PFSK-1 (cell line): ENCODE results near the gene FERMT1.

Source experiments
- FOXP2 ChIP-seq: optimal IDR thresholded peaks from 2 replicates; pipeline ENCODE3; 2011; ENCODE audit warnings: borderline replicate concordance, control low read depth, inconsistent platforms; ENCODE audit not compliant: insufficient read depth; ENCODE audit errors: extremely low read length, extremely low read depth
- POLR2AphosphoS5 ChIP-seq: IDR thresholded peaks from 2 replicates; pipeline ENCODE4 v1.6.1; 2012; ENCODE audit warnings: low read depth, mild to moderate bottlenecking, control low read depth, low read length, moderate library complexity
- SIN3A ChIP-seq: IDR thresholded peaks from 2 replicates; pipeline ENCODE4 v1.6.1; 2012; ENCODE audit warnings: mild to moderate bottlenecking, low read length, moderate library complexity, borderline replicate concordance; ENCODE audit not compliant: insufficient read depth
- TAF1 ChIP-seq: IDR thresholded peaks from 2 replicates; pipeline ENCODE4 v1.6.1; 2012; ENCODE audit warnings: low read length, control low read depth, borderline replicate concordance; ENCODE audit not compliant: insufficient read depth
- TF ChIP-seq, protein P1 (sequence below), 2 experiments: IDR thresholded peaks; 2 replicates each; pipeline versions ENCODE4 v1.6.1 to v1.8.0; 2011 to 2012; ENCODE audit warnings: low read depth in 2 of 2, low read length in 2 of 2, control low read depth in 1 of 2, inconsistent platforms in 1 of 2, mild to moderate bottlenecking in 1 of 2, moderate library complexity in 1 of 2; ENCODE audit not compliant: insufficient read depth in 1 of 2

FERMT1 gene

DNA sequence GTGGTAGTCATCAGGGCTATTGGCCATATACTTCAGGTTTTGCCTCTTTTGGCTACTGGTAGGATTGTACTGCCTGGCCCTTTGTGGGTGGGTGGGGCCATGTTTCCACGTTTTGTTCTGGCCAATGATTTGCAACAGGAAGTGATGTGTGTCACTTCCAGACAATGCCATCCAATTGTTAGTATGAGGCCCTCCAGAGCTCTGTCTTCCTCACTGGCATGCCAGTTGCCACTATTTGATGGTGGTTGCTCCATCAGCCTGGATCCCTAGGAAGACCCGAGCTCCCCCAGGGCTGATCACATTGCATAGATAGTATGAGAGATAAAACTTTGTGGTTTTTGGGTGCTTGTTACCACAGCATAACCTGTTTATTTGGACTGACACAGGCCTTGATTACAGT, 61.3 kb downstream of the FERMT1 start:
- TF ChIP-seq FOXP2, result no peak
- TF ChIP-seq SIN3A, result no peak
- TF ChIP-seq, protein P1, sequence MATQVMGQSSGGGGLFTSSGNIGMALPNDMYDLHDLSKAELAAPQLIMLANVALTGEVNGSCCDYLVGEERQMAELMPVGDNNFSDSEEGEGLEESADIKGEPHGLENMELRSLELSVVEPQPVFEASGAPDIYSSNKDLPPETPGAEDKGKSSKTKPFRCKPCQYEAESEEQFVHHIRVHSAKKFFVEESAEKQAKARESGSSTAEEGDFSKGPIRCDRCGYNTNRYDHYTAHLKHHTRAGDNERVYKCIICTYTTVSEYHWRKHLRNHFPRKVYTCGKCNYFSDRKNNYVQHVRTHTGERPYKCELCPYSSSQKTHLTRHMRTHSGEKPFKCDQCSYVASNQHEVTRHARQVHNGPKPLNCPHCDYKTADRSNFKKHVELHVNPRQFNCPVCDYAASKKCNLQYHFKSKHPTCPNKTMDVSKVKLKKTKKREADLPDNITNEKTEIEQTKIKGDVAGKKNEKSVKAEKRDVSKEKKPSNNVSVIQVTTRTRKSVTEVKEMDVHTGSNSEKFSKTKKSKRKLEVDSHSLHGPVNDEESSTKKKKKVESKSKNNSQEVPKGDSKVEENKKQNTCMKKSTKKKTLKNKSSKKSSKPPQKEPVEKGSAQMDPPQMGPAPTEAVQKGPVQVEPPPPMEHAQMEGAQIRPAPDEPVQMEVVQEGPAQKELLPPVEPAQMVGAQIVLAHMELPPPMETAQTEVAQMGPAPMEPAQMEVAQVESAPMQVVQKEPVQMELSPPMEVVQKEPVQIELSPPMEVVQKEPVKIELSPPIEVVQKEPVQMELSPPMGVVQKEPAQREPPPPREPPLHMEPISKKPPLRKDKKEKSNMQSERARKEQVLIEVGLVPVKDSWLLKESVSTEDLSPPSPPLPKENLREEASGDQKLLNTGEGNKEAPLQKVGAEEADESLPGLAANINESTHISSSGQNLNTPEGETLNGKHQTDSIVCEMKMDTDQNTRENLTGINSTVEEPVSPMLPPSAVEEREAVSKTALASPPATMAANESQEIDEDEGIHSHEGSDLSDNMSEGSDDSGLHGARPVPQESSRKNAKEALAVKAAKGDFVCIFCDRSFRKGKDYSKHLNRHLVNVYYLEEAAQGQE (IDR thresholded peaks at IDR 0.05; ENCODE audit: insufficient read depth in 1 of 2, low read depth in 2 of 2, low read length in 2 of 2), result no peak
- TF ChIP-seq TAF1, result no peak
- TF ChIP-seq POLR2AphosphoS5, result no peak

DNA sequence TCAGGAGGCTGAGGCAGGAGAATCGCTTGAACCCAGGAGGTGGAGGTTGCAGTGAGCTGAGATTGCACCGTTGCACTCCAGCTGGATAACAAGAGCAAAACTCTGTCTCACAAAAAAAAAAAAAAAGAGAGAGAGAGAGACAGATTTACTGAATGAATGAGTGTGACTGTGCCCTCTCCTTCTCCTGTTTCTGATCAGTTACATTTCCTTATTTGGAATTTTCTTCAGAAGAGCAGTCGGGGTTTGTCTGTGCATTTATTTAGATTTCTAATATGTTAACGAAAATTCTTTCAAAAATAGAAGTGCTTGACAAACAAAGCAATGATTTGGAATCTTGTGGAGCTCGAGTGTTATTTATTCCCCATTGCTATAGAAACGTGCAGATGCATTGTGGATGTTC, 62.6 kb downstream of the FERMT1 start:
- TF ChIP-seq TAF1 (no peak), SIN3A (no peak), POLR2AphosphoS5 (no peak), FOXP2 (no peak)
- TF ChIP-seq, protein P1 (IDR thresholded peaks at IDR 0.05; ENCODE audit: insufficient read depth in 1 of 2, low read depth in 2 of 2, low read length in 2 of 2), result no peak

DNA sequence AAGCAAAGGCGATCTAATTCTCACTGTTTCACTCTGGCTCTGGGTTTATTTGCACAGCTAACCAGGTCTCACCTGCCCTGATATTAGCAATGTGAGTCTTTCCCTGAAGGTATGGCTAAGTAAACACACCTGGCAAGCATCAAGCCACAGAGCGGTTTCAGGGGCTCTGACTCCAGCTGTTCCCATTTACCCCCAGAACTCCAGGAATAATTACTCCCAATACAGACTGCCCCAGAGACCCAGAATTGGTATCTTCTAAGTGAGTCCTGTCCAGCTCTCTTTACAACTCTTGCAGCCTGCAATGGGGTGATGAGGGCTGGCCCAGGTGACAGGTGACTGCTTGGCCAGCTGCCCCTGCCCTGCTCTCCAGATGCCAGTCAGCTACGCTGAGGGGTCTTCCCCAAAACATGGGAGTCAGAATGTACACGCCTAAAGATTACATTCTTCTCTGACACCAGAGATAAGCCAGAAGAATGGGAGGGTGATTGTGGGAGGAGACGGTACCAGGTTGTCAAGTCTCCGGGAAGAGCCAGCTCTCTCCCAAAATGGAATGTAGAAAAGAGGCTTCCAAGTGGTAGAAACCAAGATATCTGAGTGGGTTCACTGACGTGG, 64.0 kb downstream of the FERMT1 start:
- TF ChIP-seq TAF1 (no peak), SIN3A (no peak), POLR2AphosphoS5 (no peak), FOXP2 (no peak)
- TF ChIP-seq, protein P1 (IDR thresholded peaks at IDR 0.05; ENCODE audit: insufficient read depth in 1 of 2, low read depth in 2 of 2, low read length in 2 of 2), result no peak

DNA sequence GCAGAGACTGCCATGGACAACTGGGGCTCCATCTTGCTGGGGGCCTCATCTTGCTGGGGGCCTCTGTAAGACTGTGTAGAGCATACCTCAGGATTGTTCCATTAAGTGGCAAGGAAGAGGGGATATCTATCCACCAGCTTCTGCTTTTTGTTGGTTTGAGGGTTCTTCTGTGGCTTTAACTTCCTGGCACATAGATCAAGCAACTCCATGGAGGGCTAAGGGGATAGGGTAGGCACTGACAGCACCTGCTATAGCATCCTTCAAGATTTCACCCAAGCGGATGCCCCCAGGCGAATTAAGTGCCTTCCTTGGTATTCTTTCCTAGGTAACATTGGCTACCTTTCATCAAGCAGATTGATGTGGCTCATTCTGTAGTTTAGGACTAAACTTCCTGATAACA, 65.1 kb downstream of the FERMT1 start:
- TF ChIP-seq SIN3A (no peak), TAF1 (no peak)

DNA sequence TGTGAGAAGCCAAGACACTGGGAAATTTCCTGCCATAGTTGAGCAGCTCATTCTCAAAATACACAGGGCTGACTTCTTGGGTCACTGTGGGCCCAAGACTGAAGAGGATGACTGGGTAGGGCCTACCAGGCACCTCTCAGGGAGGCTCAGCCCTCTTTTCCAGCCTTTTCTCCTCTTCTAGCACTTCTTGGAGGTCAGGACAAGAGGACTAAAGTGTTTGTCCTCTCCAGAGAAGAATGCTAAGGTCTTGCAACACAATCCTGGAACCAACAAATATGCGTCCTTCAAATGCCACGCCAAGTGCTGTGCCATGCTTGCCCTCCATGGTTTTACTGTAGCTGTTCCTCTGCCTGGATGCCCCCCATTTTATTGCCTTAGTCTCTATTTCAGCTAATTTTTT, 65.7 kb downstream of the FERMT1 start:
- TF ChIP-seq FOXP2, result no peak
- TF ChIP-seq, protein P1 (IDR thresholded peaks at IDR 0.05; ENCODE audit: insufficient read depth in 1 of 2, low read depth in 2 of 2, low read length in 2 of 2), result no peak
- TF ChIP-seq POLR2AphosphoS5, result no peak
- no peak for TF ChIP-seq SIN3A
- no peak for TF ChIP-seq TAF1
